Measurements from ENCODE around the gene CCDC39.

CCDC39 gene

DNA sequence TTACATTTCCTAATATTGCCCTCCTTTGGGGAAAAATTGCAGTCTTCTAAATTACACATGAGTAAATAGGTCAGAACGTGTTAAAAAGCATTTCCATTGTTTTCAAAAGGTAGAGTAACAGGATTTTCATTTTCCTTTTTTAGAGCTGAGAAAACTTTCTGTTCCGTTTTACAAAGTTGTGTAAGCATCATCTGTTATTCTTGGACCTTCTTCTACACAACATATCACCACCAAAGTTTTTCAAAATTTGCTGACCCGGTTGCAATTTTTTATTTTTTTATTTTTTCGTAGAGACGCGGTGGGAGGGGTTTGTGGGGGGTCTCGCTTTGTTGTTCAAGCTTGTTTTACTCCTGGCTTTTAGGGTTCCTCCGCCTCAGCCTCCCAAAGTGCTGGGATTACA is 1.1 kb downstream of the CCDC39 start:
- peak; percentile 20 for DNase-seq (ENCODE audit: low read depth)
- TF ChIP-seq, protein P1, sequence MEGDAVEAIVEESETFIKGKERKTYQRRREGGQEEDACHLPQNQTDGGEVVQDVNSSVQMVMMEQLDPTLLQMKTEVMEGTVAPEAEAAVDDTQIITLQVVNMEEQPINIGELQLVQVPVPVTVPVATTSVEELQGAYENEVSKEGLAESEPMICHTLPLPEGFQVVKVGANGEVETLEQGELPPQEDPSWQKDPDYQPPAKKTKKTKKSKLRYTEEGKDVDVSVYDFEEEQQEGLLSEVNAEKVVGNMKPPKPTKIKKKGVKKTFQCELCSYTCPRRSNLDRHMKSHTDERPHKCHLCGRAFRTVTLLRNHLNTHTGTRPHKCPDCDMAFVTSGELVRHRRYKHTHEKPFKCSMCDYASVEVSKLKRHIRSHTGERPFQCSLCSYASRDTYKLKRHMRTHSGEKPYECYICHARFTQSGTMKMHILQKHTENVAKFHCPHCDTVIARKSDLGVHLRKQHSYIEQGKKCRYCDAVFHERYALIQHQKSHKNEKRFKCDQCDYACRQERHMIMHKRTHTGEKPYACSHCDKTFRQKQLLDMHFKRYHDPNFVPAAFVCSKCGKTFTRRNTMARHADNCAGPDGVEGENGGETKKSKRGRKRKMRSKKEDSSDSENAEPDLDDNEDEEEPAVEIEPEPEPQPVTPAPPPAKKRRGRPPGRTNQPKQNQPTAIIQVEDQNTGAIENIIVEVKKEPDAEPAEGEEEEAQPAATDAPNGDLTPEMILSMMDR (IDR thresholded peaks at IDR 0.05; ENCODE audit: insufficient read depth, low read depth, low read length, missing control alignments): no peak
- peak overlapping the region; percentile 79 for H3K4me3 ChIP-seq (ENCODE audit: low read depth, low read length)

DNA sequence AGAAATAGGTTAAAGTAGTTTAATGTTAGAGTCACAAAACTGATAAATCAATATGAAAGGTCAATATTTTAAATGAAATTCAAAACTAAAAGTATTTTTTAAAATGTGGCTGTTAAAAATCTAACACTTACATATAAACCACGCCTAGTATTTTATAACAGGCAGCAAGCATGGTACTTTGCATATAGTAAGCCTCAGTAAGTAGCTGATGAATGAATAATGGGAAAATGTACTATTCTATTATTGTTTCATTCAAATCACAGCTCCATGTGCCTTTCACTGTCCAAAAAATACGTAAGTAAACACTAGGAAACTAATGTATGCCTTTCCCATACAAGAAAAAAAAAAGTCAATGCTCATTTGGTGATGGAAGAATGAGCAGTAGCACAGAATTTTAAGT is 17.8 kb downstream of the CCDC39 start:
- H3K4me3 ChIP-seq (ENCODE audit: low read depth, low read length): no peak overlapping the region
- TF ChIP-seq, protein P1 (IDR thresholded peaks at IDR 0.05; ENCODE audit: insufficient read depth, low read depth, low read length, missing control alignments): no peak
- no peak for DNase-seq (ENCODE audit: low read depth)

GRCh38 chr3:180657094-180657493 is 22.2 kb downstream of the CCDC39 start:
- TF ChIP-seq, protein P1 (IDR thresholded peaks at IDR 0.05; ENCODE audit: insufficient read depth, low read depth, low read length, missing control alignments): no peak
- no peak overlapping the region for H3K4me3 ChIP-seq (ENCODE audit: low read depth, low read length)
- peak; percentile 8 for DNase-seq (ENCODE audit: low read depth)

DNA sequence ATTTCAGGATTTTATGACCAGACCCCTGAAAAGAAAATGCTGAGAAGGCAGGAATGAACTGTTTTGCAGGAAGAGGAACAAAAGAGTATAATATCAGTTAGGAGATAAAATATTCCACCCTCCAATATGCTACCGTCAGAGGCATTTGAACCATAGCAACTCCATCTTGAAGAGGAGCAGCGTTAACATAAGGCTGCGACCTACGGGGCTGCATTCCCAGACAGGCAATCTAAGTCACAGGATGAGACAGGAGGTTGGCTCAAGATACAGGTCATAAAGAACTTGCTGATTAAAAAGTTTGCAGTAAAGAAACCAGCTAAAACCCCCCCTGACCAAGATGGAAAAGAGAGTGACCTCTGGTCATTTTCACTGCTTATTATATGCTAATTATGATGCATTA is 22.9 kb downstream of the CCDC39 start:
- TF ChIP-seq, protein P1 (IDR thresholded peaks at IDR 0.05; ENCODE audit: insufficient read depth, low read depth, low read length, missing control alignments): no peak
- no peak overlapping the region for H3K4me3 ChIP-seq (ENCODE audit: low read depth, low read length)
- no peak for DNase-seq (ENCODE audit: low read depth)

GRCh38 chr3:180646187-180646790 is 33.0 kb downstream of the CCDC39 start:
- no peak overlapping the region for H3K4me3 ChIP-seq (ENCODE audit: low read depth, low read length)
- DNase-seq (ENCODE audit: low read depth): no peak
- TF ChIP-seq, protein P1 (IDR thresholded peaks at IDR 0.05; ENCODE audit: insufficient read depth, low read depth, low read length, missing control alignments): peak; percentile 27

GRCh38 chr3:180640987-180641386 is 38.3 kb downstream of the CCDC39 start:
- no peak for DNase-seq (ENCODE audit: low read depth)
- H3K4me3 ChIP-seq (ENCODE audit: low read depth, low read length): no peak overlapping the region
- TF ChIP-seq, protein P1 (IDR thresholded peaks at IDR 0.05; ENCODE audit: insufficient read depth, low read depth, low read length, missing control alignments): no peak

GRCh38 chr3:180633722-180634121 is 45.6 kb downstream of the CCDC39 start:
- TF ChIP-seq, protein P1 (IDR thresholded peaks at IDR 0.05; ENCODE audit: insufficient read depth, low read depth, low read length, missing control alignments): peak; percentile 33
- H3K4me3 ChIP-seq (ENCODE audit: low read depth, low read length): no peak overlapping the region
- DNase-seq (ENCODE audit: low read depth): peak; percentile 13
